Panc1 (cell line): ENCODE measurements around the gene ADAMTS9.

Source experiments
- POLR2AphosphoS5 ChIP-seq: IDR thresholded peaks from 2 replicates; pipeline ENCODE4 v1.6.1; 2012; ENCODE audit warnings: mild to moderate bottlenecking, low read depth, low read length, moderate library complexity
- TF ChIP-seq, protein P1 (sequence below): fragments of 450-650 bp; IDR thresholded peaks from 2 replicates; pipeline ENCODE4 v1.5.1; 2017; ENCODE audit warnings: mild to moderate bottlenecking
- TF ChIP-seq, protein P2 (sequence below), 2 experiments: IDR thresholded peaks; 2 replicates each; pipeline ENCODE4 v1.6.1; 2011 to 2012; ENCODE audit warnings: low read depth in 2 of 2, control low read depth in 1 of 2, low read length in 1 of 2, mild to moderate bottlenecking in 1 of 2, moderate library complexity in 1 of 2; ENCODE audit not compliant: insufficient read depth in 1 of 2

DNA sequence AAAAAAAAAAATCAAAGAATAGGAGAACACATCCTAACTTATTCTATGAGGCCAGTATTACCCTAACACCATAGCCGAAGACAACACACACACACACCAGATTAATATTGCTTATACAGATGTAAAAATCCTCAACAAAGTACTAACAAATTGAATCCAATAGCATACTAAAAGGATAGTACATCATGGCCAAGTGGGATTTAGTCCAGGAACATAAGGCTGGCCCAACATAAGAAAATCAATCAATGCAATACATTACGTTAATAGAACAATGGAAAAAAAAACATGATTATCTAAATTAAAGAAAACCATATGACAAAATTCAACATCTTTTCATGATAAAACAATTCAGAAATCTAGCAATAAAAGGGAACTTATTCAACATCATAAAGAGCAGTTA is 79.1 kb downstream of the ADAMTS9 start:
- TF ChIP-seq, protein P1, sequence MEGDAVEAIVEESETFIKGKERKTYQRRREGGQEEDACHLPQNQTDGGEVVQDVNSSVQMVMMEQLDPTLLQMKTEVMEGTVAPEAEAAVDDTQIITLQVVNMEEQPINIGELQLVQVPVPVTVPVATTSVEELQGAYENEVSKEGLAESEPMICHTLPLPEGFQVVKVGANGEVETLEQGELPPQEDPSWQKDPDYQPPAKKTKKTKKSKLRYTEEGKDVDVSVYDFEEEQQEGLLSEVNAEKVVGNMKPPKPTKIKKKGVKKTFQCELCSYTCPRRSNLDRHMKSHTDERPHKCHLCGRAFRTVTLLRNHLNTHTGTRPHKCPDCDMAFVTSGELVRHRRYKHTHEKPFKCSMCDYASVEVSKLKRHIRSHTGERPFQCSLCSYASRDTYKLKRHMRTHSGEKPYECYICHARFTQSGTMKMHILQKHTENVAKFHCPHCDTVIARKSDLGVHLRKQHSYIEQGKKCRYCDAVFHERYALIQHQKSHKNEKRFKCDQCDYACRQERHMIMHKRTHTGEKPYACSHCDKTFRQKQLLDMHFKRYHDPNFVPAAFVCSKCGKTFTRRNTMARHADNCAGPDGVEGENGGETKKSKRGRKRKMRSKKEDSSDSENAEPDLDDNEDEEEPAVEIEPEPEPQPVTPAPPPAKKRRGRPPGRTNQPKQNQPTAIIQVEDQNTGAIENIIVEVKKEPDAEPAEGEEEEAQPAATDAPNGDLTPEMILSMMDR: no peak
- TF ChIP-seq, protein P2, sequence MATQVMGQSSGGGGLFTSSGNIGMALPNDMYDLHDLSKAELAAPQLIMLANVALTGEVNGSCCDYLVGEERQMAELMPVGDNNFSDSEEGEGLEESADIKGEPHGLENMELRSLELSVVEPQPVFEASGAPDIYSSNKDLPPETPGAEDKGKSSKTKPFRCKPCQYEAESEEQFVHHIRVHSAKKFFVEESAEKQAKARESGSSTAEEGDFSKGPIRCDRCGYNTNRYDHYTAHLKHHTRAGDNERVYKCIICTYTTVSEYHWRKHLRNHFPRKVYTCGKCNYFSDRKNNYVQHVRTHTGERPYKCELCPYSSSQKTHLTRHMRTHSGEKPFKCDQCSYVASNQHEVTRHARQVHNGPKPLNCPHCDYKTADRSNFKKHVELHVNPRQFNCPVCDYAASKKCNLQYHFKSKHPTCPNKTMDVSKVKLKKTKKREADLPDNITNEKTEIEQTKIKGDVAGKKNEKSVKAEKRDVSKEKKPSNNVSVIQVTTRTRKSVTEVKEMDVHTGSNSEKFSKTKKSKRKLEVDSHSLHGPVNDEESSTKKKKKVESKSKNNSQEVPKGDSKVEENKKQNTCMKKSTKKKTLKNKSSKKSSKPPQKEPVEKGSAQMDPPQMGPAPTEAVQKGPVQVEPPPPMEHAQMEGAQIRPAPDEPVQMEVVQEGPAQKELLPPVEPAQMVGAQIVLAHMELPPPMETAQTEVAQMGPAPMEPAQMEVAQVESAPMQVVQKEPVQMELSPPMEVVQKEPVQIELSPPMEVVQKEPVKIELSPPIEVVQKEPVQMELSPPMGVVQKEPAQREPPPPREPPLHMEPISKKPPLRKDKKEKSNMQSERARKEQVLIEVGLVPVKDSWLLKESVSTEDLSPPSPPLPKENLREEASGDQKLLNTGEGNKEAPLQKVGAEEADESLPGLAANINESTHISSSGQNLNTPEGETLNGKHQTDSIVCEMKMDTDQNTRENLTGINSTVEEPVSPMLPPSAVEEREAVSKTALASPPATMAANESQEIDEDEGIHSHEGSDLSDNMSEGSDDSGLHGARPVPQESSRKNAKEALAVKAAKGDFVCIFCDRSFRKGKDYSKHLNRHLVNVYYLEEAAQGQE (IDR thresholded peaks at IDR 0.05; ENCODE audit: insufficient read depth in 1 of 2, low read depth in 2 of 2, low read length in 1 of 2): no peak
- TF ChIP-seq POLR2AphosphoS5: no peak
